Measurements from ENCODE around the gene XPNPEP1.

XPNPEP1 gene

DNA sequence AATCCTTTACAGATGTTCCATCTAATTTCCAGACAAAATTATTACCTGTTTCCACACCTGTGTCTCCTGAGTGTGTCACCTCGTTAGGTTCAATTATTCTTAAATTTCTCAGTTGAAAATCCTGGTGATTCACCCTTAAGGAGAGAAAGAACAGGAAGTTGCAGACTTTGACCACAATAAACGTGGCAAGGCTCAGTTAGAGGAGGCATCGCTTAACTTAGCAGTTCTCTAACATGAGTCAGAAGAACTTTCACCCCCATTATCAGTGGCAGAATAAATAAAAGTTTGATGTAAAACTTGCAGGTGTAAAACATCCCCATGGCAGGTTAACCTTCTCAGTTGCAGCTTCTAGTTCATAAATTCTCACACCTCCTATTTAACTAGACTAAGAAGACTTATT lies 8.3 kb downstream of the XPNPEP1 start:
- Histone ChIP-seq H2AFZ (ENCODE audit: low read length) (no peak overlapping the region), H3K27ac (ENCODE audit: low read depth, low read length, poor library complexity, severe bottlenecking) (peak overlapping the region; percentile 72), H3K9me3 (ENCODE audit: low read length) (no peaks in the 10 kb centered on the region), H3K79me2 (ENCODE audit: insufficient read depth, low read length) (peaks cover 45% of the 10 kb centered on the region), H3K4me3 (ENCODE audit: low read depth, low read length, poor library complexity, severe bottlenecking) (peak overlapping the region; percentile 1), H3K9ac (ENCODE audit: low read length) (peak overlapping the region; percentile 1; the same call in 1 of the 2 replicates), H3K36me3 (ENCODE audit: insufficient read depth, low read length) (peaks cover 49% of the 10 kb centered on the region), H3F3A (ENCODE audit: insufficient read depth, low read length) (0 out of 2 replicates have a peak, but pooled peaks cover 7% of the 10 kb centered on the region), H4K20me1 (ENCODE audit: insufficient read depth, low read length) (no peaks in the 10 kb centered on the region), H3K9me2 (ENCODE audit: low read depth, low read length) (no peaks in the 10 kb centered on the region), H3K4me2 (ENCODE audit: low read length) (peak overlapping the region; percentile 33), H3K27me3 (ENCODE audit: insufficient read depth, low read length) (no peaks in the 10 kb centered on the region), H3K4me1 (ENCODE audit: insufficient read depth, low read length, severe bottlenecking) (peaks cover 67% of the 10 kb centered on the region)
- no peak for TF ChIP-seq EZH2 (IDR thresholded peaks at IDR 0.05; ENCODE audit: borderline replicate concordance, low read length)
- TF ChIP-seq, protein P1, sequence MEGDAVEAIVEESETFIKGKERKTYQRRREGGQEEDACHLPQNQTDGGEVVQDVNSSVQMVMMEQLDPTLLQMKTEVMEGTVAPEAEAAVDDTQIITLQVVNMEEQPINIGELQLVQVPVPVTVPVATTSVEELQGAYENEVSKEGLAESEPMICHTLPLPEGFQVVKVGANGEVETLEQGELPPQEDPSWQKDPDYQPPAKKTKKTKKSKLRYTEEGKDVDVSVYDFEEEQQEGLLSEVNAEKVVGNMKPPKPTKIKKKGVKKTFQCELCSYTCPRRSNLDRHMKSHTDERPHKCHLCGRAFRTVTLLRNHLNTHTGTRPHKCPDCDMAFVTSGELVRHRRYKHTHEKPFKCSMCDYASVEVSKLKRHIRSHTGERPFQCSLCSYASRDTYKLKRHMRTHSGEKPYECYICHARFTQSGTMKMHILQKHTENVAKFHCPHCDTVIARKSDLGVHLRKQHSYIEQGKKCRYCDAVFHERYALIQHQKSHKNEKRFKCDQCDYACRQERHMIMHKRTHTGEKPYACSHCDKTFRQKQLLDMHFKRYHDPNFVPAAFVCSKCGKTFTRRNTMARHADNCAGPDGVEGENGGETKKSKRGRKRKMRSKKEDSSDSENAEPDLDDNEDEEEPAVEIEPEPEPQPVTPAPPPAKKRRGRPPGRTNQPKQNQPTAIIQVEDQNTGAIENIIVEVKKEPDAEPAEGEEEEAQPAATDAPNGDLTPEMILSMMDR (IDR thresholded peaks at IDR 0.05; ENCODE audit: low read length) = no peak

DNA sequence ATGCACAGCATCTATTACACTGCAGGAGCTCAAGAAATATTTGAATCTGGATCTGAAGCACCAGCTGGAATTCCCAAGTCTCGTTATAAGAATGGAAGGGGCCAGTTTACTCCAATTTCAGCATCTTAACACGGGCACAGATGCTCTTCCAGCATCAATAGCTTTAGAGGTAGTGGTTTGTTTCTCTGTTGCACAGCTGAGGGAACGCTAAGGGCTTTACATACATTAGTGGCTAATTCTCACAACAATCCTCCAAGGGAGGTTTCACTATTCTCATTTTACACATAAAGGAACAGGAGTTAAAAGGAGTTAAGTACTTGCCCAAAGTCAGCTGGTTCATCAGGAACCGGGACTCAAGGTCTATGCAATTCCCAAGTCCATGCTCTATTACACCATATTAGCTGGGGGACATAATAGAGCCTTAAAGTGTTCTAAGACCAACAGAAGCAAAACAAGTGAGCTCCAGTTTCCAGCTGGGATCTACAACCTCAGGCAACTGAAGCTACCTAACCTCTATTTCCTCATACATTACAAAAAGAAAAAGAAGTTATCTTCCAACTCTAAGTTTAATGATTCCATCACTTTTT lies 9.9 kb downstream of the XPNPEP1 start:
- Histone ChIP-seq H3K4me2 (ENCODE audit: low read length) (peak overlapping the region; percentile 57), H3K79me2 (ENCODE audit: insufficient read depth, low read length) (peaks cover 38% of the 10 kb centered on the region), H4K20me1 (ENCODE audit: insufficient read depth, low read length) (no peaks in the 10 kb centered on the region), H3F3A (ENCODE audit: insufficient read depth, low read length) (0 out of 2 replicates have a peak, but pooled peaks cover 7% of the 10 kb centered on the region), H3K27me3 (ENCODE audit: insufficient read depth, low read length) (no peaks in the 10 kb centered on the region), H3K9ac (ENCODE audit: low read length) (peak overlapping the region; percentile 34), H3K4me1 (ENCODE audit: insufficient read depth, low read length, severe bottlenecking) (peaks cover 68% of the 10 kb centered on the region), H3K27ac (ENCODE audit: low read depth, low read length, poor library complexity, severe bottlenecking) (peak overlapping the region; percentile 94), H3K9me3 (ENCODE audit: low read length) (no peaks in the 10 kb centered on the region), H3K36me3 (ENCODE audit: insufficient read depth, low read length) (peaks cover 47% of the 10 kb centered on the region), H3K4me3 (ENCODE audit: low read depth, low read length, poor library complexity, severe bottlenecking) (no peak overlapping the region), H2AFZ (ENCODE audit: low read length) (no peak overlapping the region), H3K9me2 (ENCODE audit: low read depth, low read length) (no peaks in the 10 kb centered on the region)
- no peak for TF ChIP-seq EZH2 (IDR thresholded peaks at IDR 0.05; ENCODE audit: borderline replicate concordance, low read length)
- TF ChIP-seq, protein P1 (IDR thresholded peaks at IDR 0.05; ENCODE audit: low read length) = no peak

DNA sequence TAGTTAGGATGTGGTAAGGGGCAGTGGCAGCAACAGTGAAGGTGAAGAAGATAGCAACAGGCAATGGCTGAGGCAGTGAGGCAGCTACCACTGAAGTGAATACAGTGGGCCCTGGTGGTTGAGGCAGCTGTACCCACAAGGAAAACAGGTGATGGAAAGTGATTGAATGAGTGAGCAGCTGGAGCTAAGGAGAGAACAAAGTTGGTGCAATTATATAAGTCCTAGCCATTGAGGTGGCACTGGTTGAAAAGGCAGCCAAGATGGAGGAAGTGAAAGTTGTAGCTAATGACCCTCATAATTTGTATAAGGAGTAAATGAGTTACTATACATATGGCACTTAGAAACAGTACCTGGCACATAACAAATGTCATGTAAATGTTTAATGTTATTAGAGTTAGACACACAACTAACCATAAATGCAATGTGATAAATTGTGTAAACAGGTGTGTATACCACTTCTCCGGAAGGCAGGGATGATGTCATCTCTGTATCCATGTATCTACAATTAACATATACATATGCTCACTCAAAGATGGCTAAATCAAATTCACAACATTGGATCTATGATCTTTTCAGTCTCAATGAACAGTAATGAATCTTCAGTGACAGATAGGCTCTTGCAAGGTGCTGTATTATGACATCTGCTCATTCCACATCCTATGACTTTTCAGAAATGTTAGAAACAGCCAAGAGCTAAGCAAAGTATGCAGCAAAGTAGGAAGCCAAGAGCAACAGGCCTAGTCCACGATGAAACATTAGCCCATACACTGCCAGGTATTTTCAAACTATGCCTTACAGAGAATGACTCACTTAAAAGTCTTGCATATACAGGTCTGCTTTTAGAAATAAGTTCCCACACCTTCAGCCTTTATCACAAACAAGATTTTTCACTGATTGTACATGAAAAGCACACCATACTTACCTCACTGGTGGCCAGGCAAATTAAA lies 10.7 kb downstream of the XPNPEP1 start:
- Histone ChIP-seq H3K4me2 (ENCODE audit: low read length) (peak overlapping the region; percentile 57), H4K20me1 (ENCODE audit: insufficient read depth, low read length) (no peaks in the 10 kb centered on the region), H3K27ac (ENCODE audit: low read depth, low read length, poor library complexity, severe bottlenecking) (peak overlapping the region; percentile 94), H3F3A (ENCODE audit: insufficient read depth, low read length) (0 out of 2 replicates have a peak, but pooled peaks cover 7% of the 10 kb centered on the region), H3K4me3 (ENCODE audit: low read depth, low read length, poor library complexity, severe bottlenecking) (peak overlapping the region; percentile 27), H3K27me3 (ENCODE audit: insufficient read depth, low read length) (no peaks in the 10 kb centered on the region), H3K36me3 (ENCODE audit: insufficient read depth, low read length) (peaks cover 52% of the 10 kb centered on the region), H3K9ac (ENCODE audit: low read length) (peak overlapping the region; percentile 50), H3K79me2 (ENCODE audit: insufficient read depth, low read length) (peaks cover 35% of the 10 kb centered on the region), H3K4me1 (ENCODE audit: insufficient read depth, low read length, severe bottlenecking) (peaks cover 68% of the 10 kb centered on the region), H2AFZ (ENCODE audit: low read length) (no peak overlapping the region), H3K9me2 (ENCODE audit: low read depth, low read length) (no peaks in the 10 kb centered on the region), H3K9me3 (ENCODE audit: low read length) (no peaks in the 10 kb centered on the region)
- TF ChIP-seq EZH2 (IDR thresholded peaks at IDR 0.05; ENCODE audit: borderline replicate concordance, low read length) = no peak
- TF ChIP-seq, protein P1 (IDR thresholded peaks at IDR 0.05; ENCODE audit: low read length) = no peak

All from OCI-LY1 (cell line).